Endothelial cell of umbilical vein (primary cell): ENCODE measurements around the gene CFAP97. TPM values are rescaled to one million over a fixed set of nuclear protein-coding genes. Genes with fewer than 3 reads are reported as not detected.

Experiments
- BruUV-seq: library from RNA; stranded (reverse); fragments of 400-500 nt; replicated peaks from 2 replicates; lab custom pipeline; 2021; lab: Mats Ljungman, UMichigan
- CTCF ChIA-PET: fragments of 300-600, 350-600 bp; sonication (Branson Sonifier 250); formaldehyde crosslinking; loops from one replicate; lab custom pipeline; 2021; ENCODE audit warnings: antibody characterized with exemption, inconsistent platforms; lab: Charles Lee
- POLR2A ChIA-PET: fragments of 300-600, 350-600 bp; sonication (Branson Sonifier 250); formaldehyde crosslinking; loops from one replicate; lab custom pipeline; 2021; ENCODE audit warnings: antibody characterized with exemption, inconsistent platforms; lab: Charles Lee
- DNase-seq: peaks from one replicate; pipeline ENCODE4 v3.0.0-alpha.2; 2011; ENCODE audit warnings: low read depth, low spot score
- FAIRE-seq: peaks from 2 replicates; lab custom pipeline; 2011; peaks lifted over from hg19 to GRCh38; lab: Jason Lieb, UNC
- H2AFZ ChIP-seq: 2 replicates; pipeline ENCODE4 v1.6.0; 2012; ENCODE audit warnings: low read depth, low read length, control low read depth, inconsistent platforms
- H3K27ac ChIP-seq: 2 replicates; pipeline ENCODE4 v1.5.1; 2011; ENCODE audit warnings: low read depth, mild to moderate bottlenecking, control low read depth, low read length, moderate library complexity; ENCODE audit not compliant: insufficient read depth
- H3K27me3 ChIP-seq, 2 experiments: 2 replicates each; pipeline versions ENCODE4 v1.6.0 to v1.6.1; 2011; ENCODE audit warnings: low read length in 2 of 2, mixed read lengths in 1 of 2; ENCODE audit not compliant: control insufficient read depth in 2 of 2, insufficient read depth in 2 of 2
- H3K36me3 ChIP-seq, 2 experiments: 2 replicates in 1 of 2; 3 replicates in 1 of 2; pipeline ENCODE4 v1.5.1; 2011; ENCODE audit warnings: low read length in 2 of 2, mild to moderate bottlenecking in 1 of 2, moderate library complexity in 1 of 2; ENCODE audit not compliant: control insufficient read depth in 2 of 2, insufficient read depth in 2 of 2; ENCODE audit errors: extremely low read depth in 1 of 2
- H3K4me1 ChIP-seq: 3 replicates; pipeline ENCODE4 v1.5.1; 2011; ENCODE audit warnings: mild to moderate bottlenecking, low read length; ENCODE audit not compliant: control insufficient read depth, insufficient read depth; ENCODE audit errors: extremely low read depth
- H3K4me2 ChIP-seq: 2 replicates; pipeline ENCODE4 v1.6.1; 2011; ENCODE audit warnings: low read length, control low read depth, mixed read lengths; ENCODE audit not compliant: insufficient read depth
- H3K4me3 ChIP-seq, 3 experiments: fragments of 200-600 bp in 1 of 3; sonication (generic), shearing (Covaris generic) in 1 of 3; replicated peaks in 1 of 3; 2 replicates each; pipeline ENCODE4 v1.5.1; 2011 to 2016; ENCODE audit warnings: control low read depth in 3 of 3, low read length in 3 of 3, mild to moderate bottlenecking in 2 of 3, inconsistent platforms in 1 of 3, low read depth in 1 of 3, moderate library complexity in 1 of 3; ENCODE audit not compliant: insufficient read depth in 1 of 3
- H3K79me2 ChIP-seq: 2 replicates; pipeline ENCODE4 v1.6.0; 2012; ENCODE audit warnings: low read length, inconsistent platforms; ENCODE audit not compliant: control insufficient read depth, insufficient read depth
- H3K9ac ChIP-seq: replicated peaks from 2 replicates; pipeline ENCODE3; 2011; ENCODE audit warnings: low read length, control low read depth; ENCODE audit not compliant: insufficient read depth; ENCODE audit errors: extremely low read depth
- H3K9me1 ChIP-seq: replicated peaks from 3 replicates; pipeline ENCODE4 v1.6.0; 2011; ENCODE audit warnings: mild to moderate bottlenecking, low read length; ENCODE audit not compliant: control insufficient read depth, insufficient read depth; ENCODE audit errors: extremely low read depth
- H3K9me3 ChIP-seq: replicated peaks from 2 replicates; pipeline ENCODE4 v1.5.1; 2012; ENCODE audit warnings: low read length, inconsistent platforms; ENCODE audit not compliant: control insufficient read depth, insufficient read depth
- H4K20me1 ChIP-seq: replicated peaks from 2 replicates; pipeline ENCODE3; 2011; ENCODE audit warnings: mild to moderate bottlenecking, low read length; ENCODE audit not compliant: control insufficient read depth, insufficient read depth; ENCODE audit errors: extremely low read depth
- CTCF ChIP-seq, 2 donors: IDR thresholded peaks; 1 replicate in 1 of 2; 2 replicates in 1 of 2; pipeline ENCODE4 v1.5.1; 2011; ENCODE audit warnings: low read length in 2 of 2, mild to moderate bottlenecking in 2 of 2, moderate library complexity in 2 of 2, control low read depth in 1 of 2, inconsistent platforms in 1 of 2, low read depth in 1 of 2; ENCODE audit not compliant: insufficient read depth in 1 of 2; ENCODE audit errors: extremely low read depth in 1 of 2
- EZH2 ChIP-seq: IDR thresholded peaks from 2 replicates; pipeline ENCODE4 v1.6.1; 2012; ENCODE audit warnings: borderline replicate concordance, low read depth, mild to moderate bottlenecking, moderate library complexity, low read length, inconsistent platforms; ENCODE audit not compliant: severe bottlenecking
- FOS ChIP-seq: IDR thresholded peaks from 2 replicates; pipeline ENCODE4 v1.6.1; 2011; ENCODE audit warnings: mild to moderate bottlenecking, low read length, moderate library complexity, borderline replicate concordance; ENCODE audit not compliant: insufficient read depth
- GATA2 ChIP-seq: IDR thresholded peaks from 2 replicates; pipeline ENCODE4 v1.7.0; 2011; ENCODE audit warnings: low read depth, mild to moderate bottlenecking, moderate library complexity, mixed read lengths, low read length; ENCODE audit not compliant: insufficient read length, insufficient read depth
- JUN ChIP-seq: IDR thresholded peaks from 2 replicates; pipeline ENCODE4 v1.6.1; 2011; ENCODE audit warnings: borderline replicate concordance, low read depth; ENCODE audit not compliant: insufficient read length, insufficient read depth
- MYC ChIP-seq: IDR thresholded peaks from one replicate; pipeline ENCODE4 v1.6.1; 2011; ENCODE audit warnings: mild to moderate bottlenecking, low read depth, low read length
- POLR2A ChIP-seq: IDR thresholded peaks from 2 replicates; pipeline ENCODE4 v1.6.1; 2012; ENCODE audit warnings: low read depth, mild to moderate bottlenecking, control low read depth, low read length
- POLR2AphosphoS5 ChIP-seq: IDR thresholded peaks from 2 replicates; pipeline ENCODE4 v1.6.1; 2012; ENCODE audit warnings: low read depth, mild to moderate bottlenecking, control low read depth, low read length, moderate library complexity; ENCODE audit not compliant: insufficient read depth
- dilution Hi-C: fragments of 300-500 bp; cut with MboI; formaldehyde crosslinking; loops from one replicate; pipeline ENCODE4 v1.15.0; 2019; ENCODE audit warnings: low sequenced_read_pairs; ENCODE audit not compliant: extremely low pct_ligation_motif_present
- intact Hi-C: fragments of 100-400 bp; cut with micrococcal nuclease; formaldehyde crosslinking; loops from one replicate; pipeline ENCODE4 v1.10.0; 2022
- polyA plus RNA-seq, 4 experiments: library from polyadenylated mRNA; depleted of rRNA in 3 of 4; stranded (reverse) in 3 of 4; unstranded in 1 of 4; fragments of >200 nt; gene quantifications; 2 replicates each; pipeline versions ENCODE4 v1.2.1 to v1.2.3, GENCODE V29; 2011 to 2012; ENCODE audit warnings: missing spikeins in 1 of 4
- total RNA-seq: library from RNA; stranded (reverse); gene quantifications from 2 replicates; pipeline ENCODE4 v1.2.3, GENCODE V29; 2021
- TF ChIP-seq, protein P1 (sequence below): IDR thresholded peaks from 2 replicates; pipeline ENCODE4 v1.6.1; 2011; ENCODE audit not compliant: insufficient read depth, insufficient read length

CFAP97 gene
- total and polyA plus RNA-seq, 2 donors (not counting 3 experiments of a cell fraction or from before 2014, with no cell fraction given) = 5.3 to 22.4 TPM

- intact Hi-C loops = loop anchor here (1.0 to 10.0 kb wide), 7 partner anchors 61 to 1698 kb away; partner anchors contain the start of genes CCDC110, ING2, SLC25A4 and UFSP2
- H3K36me3 ChIP-seq = no peaks in the 10 kb centered on the region
- peaks cover 11% of the 10 kb centered on the region for H3K79me2 ChIP-seq
- peak overlapping the region; percentile 62 for H2AFZ ChIP-seq
- FAIRE-seq = peak; percentile 12
- no peaks in the 10 kb centered on the region for H3K9me3 ChIP-seq
- dilution Hi-C loops = no loop called here
- no peaks in the 10 kb centered on the region for H3K9me1 ChIP-seq
- no peaks in the 10 kb centered on the region for H3K27me3 ChIP-seq
- TF ChIP-seq GATA2 = no peak
- TF ChIP-seq CTCF (IDR thresholded peaks at IDR 0.05; ENCODE audit: extremely low read depth in 1 of 2, insufficient read depth in 1 of 2, low read depth in 1 of 2, low read length in 2 of 2) = no peak
- no peak for TF ChIP-seq POLR2A
- TF ChIP-seq FOS = no peak
- TF ChIP-seq MYC = no peak
- TF ChIP-seq POLR2AphosphoS5 = no peak
- TF ChIP-seq, protein P1, sequence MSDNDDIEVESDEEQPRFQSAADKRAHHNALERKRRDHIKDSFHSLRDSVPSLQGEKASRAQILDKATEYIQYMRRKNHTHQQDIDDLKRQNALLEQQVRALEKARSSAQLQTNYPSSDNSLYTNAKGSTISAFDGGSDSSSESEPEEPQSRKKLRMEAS = no peak
- no peak for TF ChIP-seq EZH2
- TF ChIP-seq JUN = no peak
- ChIA-PET POLR2A (no interaction called here), CTCF (no interaction called here)
- H4K20me1 ChIP-seq = no peaks in the 10 kb centered on the region
- H3K4me2 ChIP-seq = peak overlapping the region; percentile 48
- TSS peak; percentile 42 for BruUV-seq
- H3K4me3 ChIP-seq = peak overlapping the region in 2 of 3 experiments; percentile 36 to 60
- H3K9ac ChIP-seq = peak overlapping the region; percentile 85
- peak; percentile 45 for DNase-seq
- H3K27ac ChIP-seq = peak overlapping the region; percentile 79
- H3K4me1 ChIP-seq = peaks cover 34% of the 10 kb centered on the region
Observed at GRCh38 chr4:185202984-185203485, 765 bp downstream of the CFAP97 start.
